Activated CD4-positive, alpha-beta T cell treated with anti-CD3 and anti-CD28 coated beads for 36 hours (primary cell): ENCODE data around the gene CACNG7. TPM values are rescaled to one million over a fixed set of nuclear protein-coding genes. Genes with fewer than 3 reads are reported as not detected.

Experiments
- ATAC-seq: fragments of 200-7000 bp; cut with Tn5 transposase; one replicate; pipeline ENCODE4 v1.10.0; 2021; ENCODE audit warnings: mild to moderate bottlenecking, moderate library complexity
- CTCF ChIA-PET: fragments of 350-600 bp; sonication (Branson Sonifier 250); formaldehyde crosslinking; loops from one replicate; lab custom pipeline; 2021; ENCODE audit warnings: antibody characterized with exemption; lab: Charles Lee
- POLR2A ChIA-PET: fragments of 350-600 bp; sonication (Branson Sonifier 250); formaldehyde crosslinking; loops from one replicate; lab custom pipeline; 2021; ENCODE audit warnings: antibody characterized with exemption, inconsistent platforms; lab: Charles Lee
- DNase-seq: peaks from one replicate; pipeline ENCODE4 v3.0.0-alpha.2; 2020
- H3K27ac Mint-ChIP-seq: one replicate; pipeline ENCODE4 v1.8.0; 2021; ENCODE audit warnings: mixed read lengths
- H3K27me3 Mint-ChIP-seq: one replicate; pipeline ENCODE4 v1.8.0; 2021; ENCODE audit warnings: mixed read lengths
- H3K36me3 Mint-ChIP-seq: one replicate; pipeline ENCODE4 v1.8.0; 2021; ENCODE audit warnings: low read depth, mixed read lengths
- H3K4me1 Mint-ChIP-seq: one replicate; pipeline ENCODE4 v1.8.0; 2021; ENCODE audit warnings: mixed read lengths
- H3K4me3 Mint-ChIP-seq: one replicate; pipeline ENCODE4 v1.8.0; 2021; ENCODE audit warnings: mild to moderate bottlenecking, moderate library complexity, mixed read lengths
- H3K9me3 Mint-ChIP-seq: one replicate; pipeline ENCODE4 v1.8.0; 2021; ENCODE audit warnings: low read depth, mixed read lengths
- intact Hi-C, 2 experiments: fragments of 100-400 bp; cut with DNase I in 1 of 2; cut with micrococcal nuclease in 1 of 2; formaldehyde crosslinking; loops; one replicate each; pipeline versions ENCODE4 v1.14.2 to v1.15.1; 2022 to 2024; cut with DNase I, micrococcal nuclease
- total RNA-seq, 2 experiments: library from RNA; stranded (reverse); gene quantifications; one replicate each; pipeline ENCODE4 v1.2.3, GENCODE V29; 2021

The CACNG7 gene
- total RNA-seq, 2 experiments from 2014 or later = not detected

GRCh38 chr19:53892981-53893325, 16.1 kb upstream of the CACNG7 start:
- no peak for ATAC-seq
- H3K36me3 Mint-ChIP-seq = no peaks in the 10 kb centered on the region
- intact Hi-C loops = no loop called here

DNA sequence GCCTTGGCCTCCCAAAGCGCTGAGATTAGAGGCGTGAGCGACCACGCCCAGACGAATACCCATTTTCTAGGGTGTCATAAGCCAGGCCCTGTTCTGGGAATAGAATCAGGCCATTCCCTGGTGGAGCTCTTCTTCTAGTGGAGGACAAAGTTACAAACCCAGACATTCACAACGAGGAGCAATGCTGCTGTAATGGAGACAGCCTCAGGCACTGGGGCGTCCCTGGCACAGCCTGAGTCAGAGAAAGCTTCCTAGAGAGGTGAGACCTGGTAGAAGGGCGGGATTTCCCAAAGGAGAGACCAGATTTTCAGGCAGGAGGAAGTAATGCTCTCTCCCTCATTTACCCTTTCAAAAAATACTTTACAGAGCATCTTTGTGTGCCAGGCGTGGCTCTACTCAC, 14.4 kb upstream of the CACNG7 start:
- ChIA-PET POLR2A (no interaction called here), CTCF (no interaction called here)
- H3K4me1 Mint-ChIP-seq = peaks cover 12% of the 10 kb centered on the region
- H3K27ac Mint-ChIP-seq = no peak overlapping the region
- H3K4me3 Mint-ChIP-seq = no peak overlapping the region
- H3K27me3 Mint-ChIP-seq = peaks cover 38% of the 10 kb centered on the region
- ATAC-seq = no peak
- no peaks in the 10 kb centered on the region for H3K9me3 Mint-ChIP-seq
- no peaks in the 10 kb centered on the region for H3K36me3 Mint-ChIP-seq
- DNase-seq = no peak
- intact Hi-C loops = no loop called here

More at GRCh38 chr19:53892981-53893325, 16.1 kb upstream of the CACNG7 start:
- peaks cover 27% of the 10 kb centered on the region for H3K27me3 Mint-ChIP-seq
- ChIA-PET POLR2A (no interaction called here), CTCF (no interaction called here)
- DNase-seq = no peak
- H3K4me3 Mint-ChIP-seq = no peak overlapping the region
- H3K4me1 Mint-ChIP-seq = peaks cover 5% of the 10 kb centered on the region
- H3K27ac Mint-ChIP-seq = no peak overlapping the region
- H3K9me3 Mint-ChIP-seq = no peaks in the 10 kb centered on the region

- DNase-seq = no peak
These were observed 12.4 kb upstream of the CACNG7 start for GRCh38 chr19:53896682-53897081.

DNA sequence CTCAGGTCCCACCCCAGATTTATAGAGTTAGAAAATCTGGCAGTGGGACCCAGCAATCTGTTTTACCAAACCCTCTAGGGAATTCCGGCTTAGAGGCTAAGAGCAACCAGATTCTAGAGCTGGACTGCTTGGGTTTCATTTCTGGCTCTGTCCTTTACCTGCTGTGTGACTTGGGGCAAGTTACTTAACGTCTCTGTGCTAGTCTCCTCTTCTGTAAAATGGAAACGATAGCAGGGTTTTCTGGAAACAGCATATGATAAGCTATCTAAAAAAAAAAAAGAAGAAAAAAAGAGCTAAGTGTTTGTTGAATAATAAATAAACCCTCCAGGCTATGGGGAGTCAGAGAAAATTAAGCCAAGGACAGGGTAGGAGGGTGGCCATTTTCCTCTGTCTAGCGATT, 11.6 kb upstream of the CACNG7 start:
- ATAC-seq (no peak), DNase-seq (no peak)
- ChIA-PET CTCF (interaction anchor here (0.5 to 1.2 kb wide), 5 partner anchors 56 to 532 kb away, joined by 3 to 4 read pairs (median 3); no protein-coding TSS in a partner anchor), POLR2A (no interaction called here)
- no peaks in the 10 kb centered on the region for H3K9me3 Mint-ChIP-seq
- H3K27me3 Mint-ChIP-seq = peaks cover 43% of the 10 kb centered on the region
- no peak overlapping the region for H3K4me3 Mint-ChIP-seq
- H3K36me3 Mint-ChIP-seq = no peaks in the 10 kb centered on the region
- intact Hi-C loops = no loop called here
- H3K27ac Mint-ChIP-seq = no peak overlapping the region
- H3K4me1 Mint-ChIP-seq = peaks cover 8% of the 10 kb centered on the region

More at GRCh38 chr19:53896682-53897081, 12.4 kb upstream of the CACNG7 start:
- POLR2A ChIA-PET = no interaction called here
- ATAC-seq = no peak
- Mint-ChIP-seq H3K27me3 (peaks cover 42% of the 10 kb centered on the region), H3K27ac (no peak overlapping the region), H3K4me3 (no peak overlapping the region), H3K9me3 (no peaks in the 10 kb centered on the region), H3K4me1 (peaks cover 8% of the 10 kb centered on the region), H3K36me3 (no peaks in the 10 kb centered on the region)
- intact Hi-C loops = no loop called here
- CTCF ChIA-PET = interaction anchor here (0.5 to 1.2 kb wide), 3 partner anchors 55 to 533 kb away, joined by 3 to 4 read pairs (median 4); no protein-coding TSS in a partner anchor

DNA sequence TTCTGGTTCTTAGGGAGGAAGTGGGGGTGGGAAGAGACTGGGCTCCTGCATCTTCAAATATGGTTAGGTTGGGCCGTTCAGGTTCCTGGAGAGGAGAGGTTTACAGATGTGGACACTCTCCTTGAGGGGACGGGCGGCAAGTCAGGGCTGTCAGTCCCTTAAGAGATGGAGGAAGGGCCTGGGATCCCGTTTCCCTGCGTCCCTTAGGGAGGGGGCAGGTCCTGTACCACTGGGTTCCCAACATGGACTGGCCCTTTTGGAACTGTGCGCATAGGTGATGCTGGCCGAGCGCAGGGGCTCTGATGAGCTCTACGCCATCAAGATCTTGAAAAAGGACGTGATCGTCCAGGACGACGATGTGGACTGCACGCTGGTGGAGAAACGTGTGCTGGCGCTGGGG, 10.9 kb upstream of the CACNG7 start:
- CTCF ChIA-PET = interaction anchor here (0.7 kb wide), 1 partner anchor 105 kb away, joined by 3 read pairs; no protein-coding TSS in a partner anchor
- H3K9me3 Mint-ChIP-seq = no peaks in the 10 kb centered on the region
- H3K36me3 Mint-ChIP-seq = no peaks in the 10 kb centered on the region
- intact Hi-C loops = no loop called here
- no peak overlapping the region for H3K27ac Mint-ChIP-seq
- no peak overlapping the region for H3K4me3 Mint-ChIP-seq
- DNase-seq (no peak), ATAC-seq (no peak)
- peaks cover 43% of the 10 kb centered on the region for H3K27me3 Mint-ChIP-seq
- H3K4me1 Mint-ChIP-seq = peaks cover 8% of the 10 kb centered on the region
- POLR2A ChIA-PET = interaction anchor here (0.8 kb wide), 1 partner anchor 27 kb away, joined by 4 read pairs; no protein-coding TSS in a partner anchor

DNA sequence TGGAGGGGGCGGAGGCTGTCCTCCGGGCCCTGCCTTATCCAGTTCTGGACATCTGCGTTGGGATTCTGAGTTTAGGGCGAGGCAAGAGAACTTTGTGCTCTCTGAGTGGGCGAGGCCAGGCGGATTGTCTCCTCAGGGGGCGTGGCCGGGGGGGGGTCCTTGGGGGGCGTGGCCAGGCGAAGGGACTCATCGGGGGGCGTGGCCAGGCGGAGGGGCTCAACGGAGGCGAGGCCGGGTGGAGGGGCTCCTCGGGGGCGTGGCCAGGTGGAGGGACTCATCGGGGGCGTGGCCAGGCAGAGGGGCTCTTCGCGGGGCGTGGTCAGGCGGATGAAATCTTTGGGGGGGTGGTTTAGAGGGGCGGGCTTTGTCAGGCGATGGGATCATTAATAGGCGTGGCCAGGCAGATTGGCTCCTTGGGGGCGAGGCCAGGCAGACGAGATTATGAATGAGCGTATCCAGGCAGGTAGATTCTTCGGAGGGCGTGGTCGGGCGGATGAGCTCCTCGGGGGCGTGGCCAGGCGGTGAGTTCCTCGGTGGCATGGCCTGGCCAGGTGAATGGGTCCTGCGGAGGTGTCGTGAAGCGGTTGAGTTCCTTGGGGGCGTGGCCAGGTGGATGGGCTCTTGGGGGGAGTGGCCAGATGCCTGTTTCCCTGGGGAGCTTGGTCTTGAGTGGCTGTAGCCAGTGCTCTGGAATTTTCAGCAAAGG, 10.3 kb upstream of the CACNG7 start:
- CTCF ChIA-PET = no interaction called here
- POLR2A ChIA-PET = interaction anchor here (0.6 to 0.8 kb wide), 2 partner anchors 27 to 240 kb away, joined by 3 to 4 read pairs; no protein-coding TSS in a partner anchor
- no peak overlapping the region for H3K27ac Mint-ChIP-seq
- ATAC-seq (no peak), DNase-seq (peak; percentile 41)
- no peaks in the 10 kb centered on the region for H3K9me3 Mint-ChIP-seq
- no peaks in the 10 kb centered on the region for H3K36me3 Mint-ChIP-seq
- no peak overlapping the region for H3K4me3 Mint-ChIP-seq
- H3K27me3 Mint-ChIP-seq = peaks cover 40% of the 10 kb centered on the region
- intact Hi-C loops = loop anchor here in 1 of 2 experiments (1.0 kb wide), 1 partner anchor 8 kb away; no protein-coding TSS in a partner anchor
- H3K4me1 Mint-ChIP-seq = peaks cover 8% of the 10 kb centered on the region

DNA sequence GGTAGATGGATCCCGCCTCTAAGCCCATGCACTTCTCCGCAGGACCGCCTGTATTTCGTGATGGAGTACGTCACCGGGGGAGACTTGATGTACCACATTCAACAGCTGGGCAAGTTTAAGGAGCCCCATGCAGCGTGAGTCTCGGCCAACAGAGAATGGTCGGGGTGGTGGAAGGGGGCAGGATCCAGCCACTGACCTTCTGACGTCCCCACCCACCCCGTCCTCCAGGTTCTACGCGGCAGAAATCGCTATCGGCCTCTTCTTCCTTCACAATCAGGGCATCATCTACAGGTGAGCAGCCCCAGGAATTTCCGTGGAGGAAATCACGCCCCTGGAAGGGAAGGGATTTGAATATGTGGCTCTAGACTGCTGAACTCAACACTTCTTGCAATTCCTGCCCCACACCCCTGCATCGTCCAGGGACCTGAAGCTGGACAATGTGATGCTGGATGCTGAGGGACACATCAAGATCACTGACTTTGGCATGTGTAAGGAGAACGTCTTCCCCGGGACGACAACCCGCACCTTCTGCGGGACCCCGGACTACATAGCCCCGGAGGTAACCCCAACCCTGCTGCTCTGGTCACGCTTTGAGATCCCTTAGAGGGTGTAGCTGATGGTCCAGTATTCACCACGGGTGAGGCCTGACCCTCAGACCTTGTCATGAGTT, 8.8 kb upstream of the CACNG7 start:
- Mint-ChIP-seq H3K27me3 (peaks cover 48% of the 10 kb centered on the region), H3K4me1 (peaks cover 8% of the 10 kb centered on the region), H3K36me3 (no peaks in the 10 kb centered on the region), H3K9me3 (no peaks in the 10 kb centered on the region), H3K27ac (no peak overlapping the region), H3K4me3 (no peak overlapping the region)
- ATAC-seq (no peak), DNase-seq (no peak)
- ChIA-PET CTCF (interaction anchor here (0.8 kb wide), 1 partner anchor 124 kb away, joined by 3 read pairs; no protein-coding TSS in a partner anchor), POLR2A (interaction anchor here (0.5 kb wide), 1 partner anchor 80 kb away, joined by 3 read pairs; no protein-coding TSS in a partner anchor)
- intact Hi-C loops = no loop called here

DNA sequence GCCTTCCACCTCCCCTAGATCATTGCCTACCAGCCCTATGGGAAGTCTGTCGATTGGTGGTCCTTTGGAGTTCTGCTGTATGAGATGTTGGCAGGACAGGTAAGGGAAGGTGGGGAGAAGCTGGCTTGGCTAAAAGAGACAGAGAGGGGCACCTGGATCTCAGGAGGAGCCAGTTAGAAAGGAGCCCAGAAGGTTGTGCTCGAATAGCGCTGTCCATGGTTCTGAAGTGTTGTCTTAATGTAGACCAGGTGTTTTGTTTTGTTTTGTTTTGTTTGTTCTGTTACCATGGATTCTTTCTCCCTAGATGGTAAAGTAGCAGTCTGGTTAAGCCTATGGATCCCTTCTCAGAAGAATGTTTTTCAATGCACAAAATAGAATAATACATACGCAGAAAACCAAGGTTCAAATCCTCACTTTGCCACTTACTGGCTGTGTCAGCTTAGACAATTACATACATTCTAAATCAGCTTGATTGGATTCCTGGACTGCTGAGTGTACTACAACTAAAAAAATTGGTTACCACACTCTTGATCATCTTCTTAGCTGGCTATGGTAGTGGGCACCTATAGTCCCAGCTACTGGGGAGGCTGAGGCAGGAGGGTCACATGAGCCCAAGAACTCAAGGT, 5.9 kb upstream of the CACNG7 start:
- ATAC-seq = no peak
- Mint-ChIP-seq H3K27ac (no peak overlapping the region), H3K27me3 (peaks cover 61% of the 10 kb centered on the region), H3K9me3 (no peaks in the 10 kb centered on the region), H3K4me1 (peaks cover 16% of the 10 kb centered on the region), H3K4me3 (no peak overlapping the region), H3K36me3 (no peaks in the 10 kb centered on the region)
- intact Hi-C loops = loop anchor here (1.0 to 2.0 kb wide), 2 partner anchors 24 to 25 kb away; no protein-coding TSS in a partner anchor
- DNase-seq = peak; percentile 53
- ChIA-PET CTCF (interaction anchor here (1.0 kb wide), 1 partner anchor 9 kb away, joined by 4 read pairs; no protein-coding TSS in a partner anchor), POLR2A (no interaction called here)

- intact Hi-C loops = no loop called here
These were observed 4.2 kb upstream of the CACNG7 start for GRCh38 chr19:53904909-53905308.

DNA sequence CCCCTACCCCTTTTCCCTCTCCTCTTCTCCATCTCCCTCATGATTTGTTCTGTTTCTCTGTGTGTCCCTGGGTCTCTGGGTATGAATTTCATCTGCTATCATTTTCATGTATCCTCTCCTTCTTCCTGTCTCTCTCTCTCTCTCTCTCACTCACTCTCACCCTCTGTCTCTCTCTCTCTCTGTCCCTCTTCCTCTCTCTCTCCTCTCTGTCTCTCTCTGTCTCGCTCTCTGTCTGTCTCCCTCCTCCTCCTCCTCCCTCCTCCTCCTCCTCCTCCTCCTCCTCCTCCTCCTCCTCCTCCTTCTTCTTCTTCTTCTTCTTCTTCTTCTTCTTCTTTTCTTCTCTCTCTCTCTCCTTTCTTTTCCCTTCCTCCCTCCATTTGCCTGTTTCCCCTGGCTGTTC, 3.3 kb upstream of the CACNG7 start:
- Mint-ChIP-seq H3K9me3 (no peaks in the 10 kb centered on the region), H3K27me3 (peaks cover 65% of the 10 kb centered on the region), H3K36me3 (no peaks in the 10 kb centered on the region), H3K4me1 (peaks cover 19% of the 10 kb centered on the region), H3K4me3 (no peak overlapping the region), H3K27ac (no peak overlapping the region)
- no peak for ATAC-seq
- ChIA-PET CTCF (no interaction called here), POLR2A (no interaction called here)
- intact Hi-C loops = loop anchor here (1.0 to 2.0 kb wide), 2 partner anchors 117 to 119 kb away; no protein-coding TSS in a partner anchor
- DNase-seq = no peak

More at GRCh38 chr19:53904909-53905308, 4.2 kb upstream of the CACNG7 start:
- Mint-ChIP-seq H3K27ac (no peak overlapping the region), H3K27me3 (peaks cover 62% of the 10 kb centered on the region), H3K9me3 (no peaks in the 10 kb centered on the region), H3K4me3 (no peak overlapping the region), H3K4me1 (peaks cover 17% of the 10 kb centered on the region), H3K36me3 (no peaks in the 10 kb centered on the region)
- POLR2A ChIA-PET = no interaction called here
- no peak for ATAC-seq
- DNase-seq = no peak
- CTCF ChIA-PET = no interaction called here
